ENCODE measurements around the gene UAP1.

DNA sequence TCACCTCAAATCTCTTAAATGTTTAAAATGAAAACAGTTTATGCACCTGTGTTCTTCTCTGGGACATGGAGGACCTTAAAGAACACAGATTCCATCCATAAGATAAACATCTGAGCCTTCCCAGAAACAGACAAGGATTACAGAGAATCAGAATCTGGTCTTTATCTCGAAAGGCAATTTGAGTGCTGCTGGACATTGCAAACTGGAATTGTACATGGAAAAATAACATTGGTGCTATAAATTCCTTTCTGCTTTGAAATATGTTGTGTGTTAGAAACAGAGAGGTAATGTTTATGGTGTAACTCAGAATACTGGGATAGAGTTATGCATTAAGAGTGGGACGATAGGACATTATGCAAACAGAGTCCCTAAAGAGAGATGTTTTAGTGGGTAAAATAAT is 64.2 kb downstream of the UAP1 start:
- TF ChIP-seq EZH2 (optimal IDR thresholded peaks at IDR 0.05; ENCODE audit: low read depth, low read length) (no peak), EZH2phosphoT487 (IDR thresholded peaks at IDR 0.05; ENCODE audit: low read length) (no peak)
- TF ChIP-seq, protein P1, sequence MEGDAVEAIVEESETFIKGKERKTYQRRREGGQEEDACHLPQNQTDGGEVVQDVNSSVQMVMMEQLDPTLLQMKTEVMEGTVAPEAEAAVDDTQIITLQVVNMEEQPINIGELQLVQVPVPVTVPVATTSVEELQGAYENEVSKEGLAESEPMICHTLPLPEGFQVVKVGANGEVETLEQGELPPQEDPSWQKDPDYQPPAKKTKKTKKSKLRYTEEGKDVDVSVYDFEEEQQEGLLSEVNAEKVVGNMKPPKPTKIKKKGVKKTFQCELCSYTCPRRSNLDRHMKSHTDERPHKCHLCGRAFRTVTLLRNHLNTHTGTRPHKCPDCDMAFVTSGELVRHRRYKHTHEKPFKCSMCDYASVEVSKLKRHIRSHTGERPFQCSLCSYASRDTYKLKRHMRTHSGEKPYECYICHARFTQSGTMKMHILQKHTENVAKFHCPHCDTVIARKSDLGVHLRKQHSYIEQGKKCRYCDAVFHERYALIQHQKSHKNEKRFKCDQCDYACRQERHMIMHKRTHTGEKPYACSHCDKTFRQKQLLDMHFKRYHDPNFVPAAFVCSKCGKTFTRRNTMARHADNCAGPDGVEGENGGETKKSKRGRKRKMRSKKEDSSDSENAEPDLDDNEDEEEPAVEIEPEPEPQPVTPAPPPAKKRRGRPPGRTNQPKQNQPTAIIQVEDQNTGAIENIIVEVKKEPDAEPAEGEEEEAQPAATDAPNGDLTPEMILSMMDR (IDR thresholded peaks at IDR 0.05; ENCODE audit: low read length) = no peak
